Erythroblast (primary cell): ENCODE results near the gene ITIH4.
"Not testable (repeated sequence)": the region's sequence is repeated elsewhere in the genome, so short reads cannot be mapped to it uniquely, and the experiment has no call there.

Source experiments
- GATA1 ChIP-seq: IDR thresholded peaks from 2 replicates; pipeline ENCODE4 v1.6.1; 2011; ENCODE audit warnings: low read depth, mild to moderate bottlenecking, control low read depth, low read length, moderate library complexity
- POLR2A ChIP-seq: IDR thresholded peaks from 2 replicates; pipeline ENCODE4 v1.6.1; 2011; ENCODE audit warnings: mild to moderate bottlenecking, low read length

DNA sequence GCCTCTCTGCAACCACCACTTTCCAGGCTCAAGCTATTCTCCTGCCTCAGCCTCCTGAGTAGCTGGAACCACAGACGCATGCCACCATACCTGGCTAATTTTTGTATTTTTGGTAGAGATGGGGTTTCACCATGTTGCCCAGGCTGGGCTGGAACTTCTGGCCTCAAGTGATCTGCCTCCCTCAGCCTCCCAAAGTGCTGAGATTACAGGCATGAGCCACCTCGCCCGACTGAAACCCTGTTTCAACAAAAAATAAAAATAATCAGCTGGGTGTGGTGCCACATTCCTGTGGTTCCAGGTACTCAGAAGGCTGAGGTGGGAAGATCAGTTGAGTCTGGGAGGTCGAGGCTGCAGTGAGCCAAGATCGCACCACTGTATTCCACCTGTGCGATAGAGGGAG lies 54.0 kb downstream of the ITIH4 start:
- TF ChIP-seq POLR2A, GATA1: not testable (repeated sequence)
